Hepatocyte (in vitro differentiated cells): ENCODE results near the gene ZER1.

Source experiments
- EZH2phosphoT487 ChIP-seq: fragments of 200-600 bp; sonication (generic); IDR thresholded peaks from one replicate; pipeline ENCODE4 v1.6.1; 2018; ENCODE audit warnings: antibody characterized with exemption, mild to moderate bottlenecking, low read depth, moderate library complexity; ENCODE audit not compliant: unreplicated experiment, severe bottlenecking
- TF ChIP-seq, protein P1 (sequence below): fragments of 200-600 bp; sonication (generic); IDR thresholded peaks from 2 replicates; pipeline ENCODE4 v1.5.1; 2016; ENCODE audit warnings: antibody characterized with exemption, mild to moderate bottlenecking; ENCODE audit not compliant: poor library complexity

- TF ChIP-seq, protein P1, sequence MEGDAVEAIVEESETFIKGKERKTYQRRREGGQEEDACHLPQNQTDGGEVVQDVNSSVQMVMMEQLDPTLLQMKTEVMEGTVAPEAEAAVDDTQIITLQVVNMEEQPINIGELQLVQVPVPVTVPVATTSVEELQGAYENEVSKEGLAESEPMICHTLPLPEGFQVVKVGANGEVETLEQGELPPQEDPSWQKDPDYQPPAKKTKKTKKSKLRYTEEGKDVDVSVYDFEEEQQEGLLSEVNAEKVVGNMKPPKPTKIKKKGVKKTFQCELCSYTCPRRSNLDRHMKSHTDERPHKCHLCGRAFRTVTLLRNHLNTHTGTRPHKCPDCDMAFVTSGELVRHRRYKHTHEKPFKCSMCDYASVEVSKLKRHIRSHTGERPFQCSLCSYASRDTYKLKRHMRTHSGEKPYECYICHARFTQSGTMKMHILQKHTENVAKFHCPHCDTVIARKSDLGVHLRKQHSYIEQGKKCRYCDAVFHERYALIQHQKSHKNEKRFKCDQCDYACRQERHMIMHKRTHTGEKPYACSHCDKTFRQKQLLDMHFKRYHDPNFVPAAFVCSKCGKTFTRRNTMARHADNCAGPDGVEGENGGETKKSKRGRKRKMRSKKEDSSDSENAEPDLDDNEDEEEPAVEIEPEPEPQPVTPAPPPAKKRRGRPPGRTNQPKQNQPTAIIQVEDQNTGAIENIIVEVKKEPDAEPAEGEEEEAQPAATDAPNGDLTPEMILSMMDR, result no peak
- no peak for TF ChIP-seq EZH2phosphoT487
Observed at GRCh38 chr9:128689293-128689774, 82.4 kb downstream of the ZER1 start.
